Spleen (tissue), 11 donors: ENCODE data around the gene EXOSC6. TPM values are rescaled to one million over a fixed set of nuclear protein-coding genes. Genes with fewer than 3 reads are reported as not detected.
"Not testable (repeated sequence)": the region's sequence is repeated elsewhere in the genome, so short reads cannot be mapped to it uniquely, and the experiment has no call there.

ENCODE experiments used
- DNase-seq: peaks from one replicate; pipeline ENCODE4 v3.0.0-alpha.2; 2020
- H3K27ac ChIP-seq, 8 donors: fragments of 200-600 bp; sonication (generic) in 7 of 8; 1 replicate in 4 of 8; 2 replicates in 4 of 8; pipeline versions ENCODE4 v1.5.0 to v1.8.0; 2016 to 2021; ENCODE audit warnings: inconsistent platforms in 4 of 8, mild to moderate bottlenecking in 4 of 8, moderate library complexity in 1 of 8
- H3K27me3 ChIP-seq, 7 donors: fragments of 200-600 bp; sonication (generic) in 6 of 7; replicated peaks in 1 of 7; 1 replicate in 4 of 7; 2 replicates in 3 of 7; pipeline versions ENCODE4 v1.5.0 to v1.8.0; 2016 to 2021; ENCODE audit warnings: inconsistent platforms in 3 of 7, mild to moderate bottlenecking in 1 of 7
- H3K36me3 ChIP-seq, 6 donors: fragments of 200-600 bp; sonication (generic) in 5 of 6; 1 replicate in 4 of 6; 2 replicates in 2 of 6; pipeline versions ENCODE4 v1.5.0 to v1.8.0; 2016 to 2021; ENCODE audit warnings: inconsistent platforms in 2 of 6
- H3K4me1 ChIP-seq, 6 donors: fragments of 200-600 bp; sonication (generic) in 5 of 6; 1 replicate in 3 of 6; 2 replicates in 3 of 6; pipeline versions ENCODE4 v1.5.0 to v1.8.0; 2016 to 2021; ENCODE audit warnings: inconsistent platforms in 3 of 6
- H3K4me3 ChIP-seq, 8 donors: fragments of 200-600 bp; sonication (generic) in 7 of 8; 1 replicate in 4 of 8; 2 replicates in 4 of 8; pipeline versions ENCODE4 v1.5.0 to v1.8.0; 2016 to 2021; ENCODE audit warnings: inconsistent platforms in 4 of 8, mild to moderate bottlenecking in 4 of 8, moderate library complexity in 2 of 8
- H3K9me3 ChIP-seq, 8 donors: fragments of 200-600 bp; sonication (generic) in 7 of 8; 1 replicate in 4 of 8; 2 replicates in 4 of 8; pipeline versions ENCODE4 v1.5.0 to v1.8.0; 2016 to 2021; ENCODE audit warnings: inconsistent platforms in 4 of 8
- POLR2AphosphoS5 ChIP-seq, 3 donors: sonication (generic); formaldehyde crosslinking; IDR thresholded peaks; one replicate each; pipeline ENCODE4 v1.5.1; 2017; ENCODE audit warnings: antibody characterized with exemption in 3 of 3
- WGBS, 5 donors: extraction: QIAGEN DNeasy Blood & Tissue Kit in 3 of 5; methylation state at CpG; one replicate each; pipeline versions ENCODE4 v1.1.5 to v1.1.7; 2013 to 2018; 5-methylcytosine and 5-hydroxymethylcytosine counted together
- intact Hi-C: fragments of 100-400 bp; cut with DNase I; formaldehyde crosslinking; loops from one replicate; pipeline ENCODE4 v1.15.0; 2023; ENCODE audit warnings: low total_unique reads
- polyA plus RNA-seq, 3 donors: library from polyadenylated mRNA; stranded (reverse); fragments of 200-250 nt; gene quantifications; one replicate each; pipeline ENCODE4 v1.2.1, GENCODE V29; 2013
- small RNA-seq, 4 donors: library from RNA; depleted of rRNA; stranded (forward); fragments of <200 nt; gene quantifications; one replicate each; pipeline ENCODE3, GENCODE V24; 2016
- total RNA-seq, 7 donors: library from RNA; depleted of rRNA in 3 of 7; stranded (reverse); fragments of >200 nt in 3 of 7; fragmentation: NEBNext Ultra II Directional in 4 of 7; extraction: Animal tissue kit (Norgen Biotek cat#: 25700) in 4 of 7; gene quantifications; one replicate each; pipeline versions ENCODE4 v1.1.0 to v1.2.1, GENCODE V29; 2016 to 2021
- donor health status: healthy with polysubstance abuse.
- donor health status: DM: no; HTN: no; CAD: no; lungs with moderate emphysema.
- donor health status: DM: no; HTN: no; CAD: no.
- donor health status: Bipolar disorder and iron deficiency.
- donor health status: healthy.
- donor health status: DM: no; HTN: no; CAD: no.
- donor health status: DM: yes; HTN: yes; CAD: no.

Gene EXOSC6
- total and polyA plus RNA-seq, 10 donors, result 10.6 to 35.1 (median 23.8) TPM

- Histone ChIP-seq H3K27ac (peak overlapping the region in 5 of 8 donors; percentile 33 to 63 (median 49)), H3K4me1 (peaks cover 0 to 25% (median 6%) of the 10 kb centered on the region in 6 donors)
- H3K27me3 ChIP-seq, H3K36me3 ChIP-seq, intact Hi-C loops, H3K9me3 ChIP-seq, H3K4me3 ChIP-seq: not testable (repeated sequence)
- TF ChIP-seq POLR2AphosphoS5 (IDR thresholded peaks at IDR 0.05), result peak in 1 of 3 donors; percentile 41
- 37 to 57% (median 49%) methylated on average over 3 of the region's 3 CpGs for WGBS, 5 donors
- peak; percentile 62 for DNase-seq
Measured at GRCh38 chr16:70198666-70199065, 53.1 kb downstream of the EXOSC6 start.

GRCh38 chr16:70198230-70198629 lies 53.5 kb downstream of the EXOSC6 start:
- WGBS, 5 donors, result 75 to 100% (median 84%) methylated on average over 3 to 9 of the region's 9 CpGs
- H3K27me3 ChIP-seq, H3K4me3 ChIP-seq, H3K36me3 ChIP-seq, H3K9me3 ChIP-seq, intact Hi-C loops: not testable (repeated sequence)
- H3K27ac ChIP-seq, result peak overlapping the region in 4 of 8 donors; percentile 11 to 41 (median 36)
- H3K4me1 ChIP-seq, result peaks cover 0 to 25% (median 6%) of the 10 kb centered on the region in 6 donors
- peak; percentile 53 for DNase-seq

GRCh38 chr16:70197611-70198010 lies 54.1 kb downstream of the EXOSC6 start:
- WGBS, 5 donors, result 18 to 32% (median 27%) methylated on average over 3 to 7 of the region's 7 CpGs
- H3K36me3 ChIP-seq, intact Hi-C loops, H3K9me3 ChIP-seq, H3K4me3 ChIP-seq, H3K27me3 ChIP-seq: not testable (repeated sequence)
- peak in 1 of 3 donors; percentile 38 for TF ChIP-seq POLR2AphosphoS5 (IDR thresholded peaks at IDR 0.05)
- peak; percentile 41 for DNase-seq
- H3K4me1 ChIP-seq, result peaks cover 0 to 25% (median 6%) of the 10 kb centered on the region in 6 donors
- peak overlapping the region in 2 of 8 donors; percentile 25 to 41 for H3K27ac ChIP-seq

Small RNAs within 50 kb of the gene (small RNA-seq; reads per million reads assigned to genes)
- gene AC009060.2 (0 reads per million in 4 donors), gene RN7SL279P (0 reads per million in 4 donors)

Other genes starting within 250 kb of the EXOSC6 start
- 10 to 100 TPM; 25.3 to 48.4 (median 33.5) TPM for gene PDPR, start 137.6 kb downstream of the EXOSC6 start, total RNA-seq
- gene PDPR, start 137.6 kb downstream of the EXOSC6 start, polyA plus RNA-seq, result 1 to 10 TPM; 4.6 to 9.4 (median 6.4) TPM
- 1 to 10 TPM in 1 of 7 donors, under 1 TPM in 4, not detected in 2; 0.28 to 1.2 (median 0.60) TPM for gene CLEC18C, start 78.2 kb downstream of the EXOSC6 start, total RNA-seq
- under 1 TPM; 0.09 to 0.42 (median 0.11) TPM for gene CLEC18C, start 78.2 kb downstream of the EXOSC6 start, polyA plus RNA-seq
- gene AARS1, start 37.6 kb upstream of the EXOSC6 start, total RNA-seq, result 10 to 100 TPM; 45.3 to 80.9 (median 52.8) TPM
- 10 to 100 TPM; 15.4 to 27.1 (median 20.4) TPM for gene AARS1, start 37.6 kb upstream of the EXOSC6 start, polyA plus RNA-seq
- gene DDX19B, start 47.2 kb upstream of the EXOSC6 start, total RNA-seq, result 10 to 100 TPM; 22.3 to 35.3 (median 28.6) TPM
- 10 to 100 TPM; 17.5 to 21.1 (median 18.7) TPM for gene DDX19B, start 47.2 kb upstream of the EXOSC6 start, polyA plus RNA-seq
- 10 to 100 TPM; 26.1 to 33.7 (median 29.7) TPM for gene DDX19A, start 95.0 kb upstream of the EXOSC6 start, total RNA-seq
- gene DDX19A, start 95.0 kb upstream of the EXOSC6 start, polyA plus RNA-seq, result 10 to 100 TPM; 13.3 to 21.1 (median 14.3) TPM
- 10 to 100 TPM; 33.1 to 66.9 (median 48.1) TPM for gene ST3GAL2, start 187.2 kb upstream of the EXOSC6 start, total RNA-seq
- 10 to 100 TPM in 1 of 3 donors, 1 to 10 TPM in 2; 5.2 to 16.5 (median 7.2) TPM for gene ST3GAL2, start 187.2 kb upstream of the EXOSC6 start, polyA plus RNA-seq
- gene FCSK, start 202.7 kb upstream of the EXOSC6 start, total RNA-seq, result 10 to 100 TPM; 20.8 to 31.9 (median 27.1) TPM
- gene FCSK, start 202.7 kb upstream of the EXOSC6 start, polyA plus RNA-seq, result 10 to 100 TPM in 2 of 3 donors, 1 to 10 TPM in 1; 8.1 to 18.6 (median 16.7) TPM